SK-N-SH treated with all-trans-retinoic acid at 6 μM for 48 hours (cell line): ENCODE data around the gene FRMD4A.

Experiments used
- ATAC-seq: fragments of 200-7000 bp; cut with Tn5 transposase; 3 replicates; pipeline ENCODE4 v1.9.1; 2020; ENCODE audit warnings: mild to moderate bottlenecking, moderate library complexity
- ARNTL ChIP-seq: fragments of 450-650 bp; formaldehyde crosslinking; IDR thresholded peaks from 2 replicates; pipeline ENCODE4 v1.5.0; 2020; ENCODE audit warnings: low read depth, mild to moderate bottlenecking, moderate library complexity, borderline replicate concordance
- BACH2 ChIP-seq: fragments of 250-450 bp; sonication (Bioruptor Pico); IDR thresholded peaks from 2 replicates; pipeline ENCODE4 v1.9.0; 2021; ENCODE audit warnings: mild to moderate bottlenecking, borderline replicate concordance
- CREB5 ChIP-seq: fragments of 250-450 bp; sonication (Bioruptor Pico); IDR thresholded peaks from 2 replicates; pipeline ENCODE4 v1.5.1; 2020; ENCODE audit warnings: low read depth, mild to moderate bottlenecking, moderate library complexity
- CSDC2 ChIP-seq: fragments of 250-450 bp; sonication (Bioruptor Pico); IDR thresholded peaks from 2 replicates; pipeline ENCODE4 v1.5.0; 2020; ENCODE audit warnings: mild to moderate bottlenecking, moderate library complexity
- CSRNP3 ChIP-seq: fragments of 250-450 bp; sonication (Bioruptor Pico); IDR thresholded peaks from 2 replicates; pipeline ENCODE4 v1.5.1; 2021; ENCODE audit warnings: mild to moderate bottlenecking, moderate library complexity
- ESRRG ChIP-seq: fragments of 250-450 bp; sonication (Bioruptor Pico); IDR thresholded peaks from 2 replicates; pipeline ENCODE4 v1.6.1; 2021; ENCODE audit warnings: mild to moderate bottlenecking
- GLIS3 ChIP-seq: fragments of 250-450 bp; sonication (Bioruptor Pico); IDR thresholded peaks from 2 replicates; pipeline ENCODE4 v1.5.0; 2020; ENCODE audit warnings: mild to moderate bottlenecking, moderate library complexity
- ISL1 ChIP-seq: fragments of 250-450 bp; sonication (Bioruptor Pico); IDR thresholded peaks from 2 replicates; pipeline ENCODE4 v2.1.2; 2022; ENCODE audit warnings: mild to moderate bottlenecking, moderate library complexity
- OSR1 ChIP-seq: fragments of 250-450 bp; sonication (Bioruptor Pico); IDR thresholded peaks from 2 replicates; pipeline ENCODE4 v1.8.0; 2022; ENCODE audit warnings: moderate library complexity, mild to moderate bottlenecking, inconsistent platforms
- POU6F1 ChIP-seq: fragments of 250-450 bp; sonication (Bioruptor Pico); IDR thresholded peaks from 2 replicates; pipeline ENCODE4 v1.8.0; 2021; ENCODE audit warnings: low read depth, mild to moderate bottlenecking, moderate library complexity, borderline replicate concordance
- PPARA ChIP-seq: fragments of 250-450 bp; sonication (Bioruptor Pico); IDR thresholded peaks from 2 replicates; pipeline ENCODE4 v1.5.0; 2020; ENCODE audit warnings: mild to moderate bottlenecking, borderline replicate concordance
- RARB ChIP-seq: fragments of 250-450 bp; sonication (Bioruptor Pico); IDR thresholded peaks from 2 replicates; pipeline ENCODE4 v1.8.0; 2021; ENCODE audit warnings: mild to moderate bottlenecking, moderate library complexity
- SNAI2 ChIP-seq: fragments of 250-450 bp; sonication (Bioruptor Pico); IDR thresholded peaks from 2 replicates; pipeline ENCODE4 v1.5.0; 2020; ENCODE audit warnings: mild to moderate bottlenecking, moderate library complexity
- TCF4 ChIP-seq: fragments of 250-450 bp; sonication (Bioruptor Pico); IDR thresholded peaks from 2 replicates; pipeline ENCODE4 v1.8.0; 2021; ENCODE audit warnings: mild to moderate bottlenecking, moderate library complexity, borderline replicate concordance
- TOX ChIP-seq: fragments of 250-450 bp; sonication (Bioruptor Pico); IDR thresholded peaks from 2 replicates; pipeline ENCODE4 v1.8.0; 2021; ENCODE audit warnings: mild to moderate bottlenecking, moderate library complexity, borderline replicate concordance
- TSHZ2 ChIP-seq: fragments of 250-450 bp; sonication (Bioruptor Pico); IDR thresholded peaks from 2 replicates; pipeline ENCODE4 v1.5.0; 2020; ENCODE audit warnings: mild to moderate bottlenecking, moderate library complexity
- ZC3H10 ChIP-seq: fragments of 250-450 bp; sonication (Bioruptor Pico); IDR thresholded peaks from 2 replicates; pipeline ENCODE4 v1.5.1; 2021; ENCODE audit warnings: mild to moderate bottlenecking, moderate library complexity
- ZFP3 ChIP-seq: fragments of 250-450 bp; sonication (Bioruptor Pico); IDR thresholded peaks from 2 replicates; pipeline ENCODE4 v1.5.0; 2020; ENCODE audit warnings: mild to moderate bottlenecking, moderate library complexity
- ZFP30 ChIP-seq: fragments of 450-650 bp; formaldehyde crosslinking; IDR thresholded peaks from 2 replicates; pipeline ENCODE4 v1.5.0; 2022; ENCODE audit warnings: mild to moderate bottlenecking, moderate library complexity
- ZNF565 ChIP-seq: fragments of 450-650 bp; formaldehyde crosslinking; conservative IDR thresholded peaks from 2 replicates; pipeline ENCODE4 v1.5.0; 2020; ENCODE audit warnings: low read depth, mild to moderate bottlenecking, moderate library complexity
- ZNF70 ChIP-seq: fragments of 450-650 bp; formaldehyde crosslinking; IDR thresholded peaks from 2 replicates; pipeline ENCODE4 v1.5.0; 2020; ENCODE audit warnings: mild to moderate bottlenecking, moderate library complexity
- ZNF8 ChIP-seq: fragments of 450-650 bp; formaldehyde crosslinking; IDR thresholded peaks from 2 replicates; pipeline ENCODE4 v1.5.0; 2020; ENCODE audit warnings: mild to moderate bottlenecking, moderate library complexity

FRMD4A gene

GRCh38 chr10:13909516-13910258 lies 421.0 kb downstream of the FRMD4A start:
- no peak for ATAC-seq
- TF ChIP-seq ZFP3 (CRISPR knock-in tag) (no peak), ZNF8 (CRISPR knock-in tag) (no peak), ZC3H10 (CRISPR knock-in tag) (no peak), CSRNP3 (no peak), ZNF70 (no peak), ARNTL (CRISPR knock-in tag) (no peak), RARB (no peak), GLIS3 (CRISPR knock-in tag) (no peak), BACH2 (CRISPR knock-in tag) (no peak)
- TF ChIP-seq, all 23 proteins: peak for 0

GRCh38 chr10:13908475-13908874 lies 422.2 kb downstream of the FRMD4A start:
- TF ChIP-seq ISL1 (CRISPR knock-in tag) (no peak), PPARA (CRISPR knock-in tag) (no peak), CSRNP3 (no peak)
- TF ChIP-seq, all 23 proteins: peak for 0
- ATAC-seq, result no peak

- TF ChIP-seq TCF4 (CRISPR knock-in tag), result no peak
- TF ChIP-seq ESRRG (CRISPR knock-in tag), result no peak
- TF ChIP-seq ZFP3 (CRISPR knock-in tag), result no peak
- TF ChIP-seq ARNTL (CRISPR knock-in tag), result no peak
- TF ChIP-seq ZNF70, result no peak
- TF ChIP-seq CSRNP3, result no peak
- no peak for TF ChIP-seq TSHZ2 (CRISPR knock-in tag)
- TF ChIP-seq ISL1 (CRISPR knock-in tag), result no peak
Observed at GRCh38 chr10:13907570-13907969, 423.2 kb downstream of the FRMD4A start.

GRCh38 chr10:13905281-13905680 lies 425.4 kb downstream of the FRMD4A start:
- ATAC-seq, result no peak
- TF ChIP-seq ZFP30 (CRISPR knock-in tag), result no peak
- no peak for TF ChIP-seq ZFP3 (CRISPR knock-in tag)
- TF ChIP-seq OSR1, result no peak
- no peak for TF ChIP-seq ZC3H10 (CRISPR knock-in tag)
- no peak for TF ChIP-seq TOX (CRISPR knock-in tag)
- TF ChIP-seq GLIS3 (CRISPR knock-in tag), result no peak
- no peak for TF ChIP-seq ISL1 (CRISPR knock-in tag)
- TF ChIP-seq ZNF565 (CRISPR knock-in tag), result no peak
- no peak for TF ChIP-seq CSRNP3
- TF ChIP-seq SNAI2 (CRISPR knock-in tag), result no peak
- no peak for TF ChIP-seq RARB
- TF ChIP-seq PPARA (CRISPR knock-in tag), result no peak
- no peak for TF ChIP-seq CREB5 (CRISPR knock-in tag)
- TF ChIP-seq CSDC2 (CRISPR knock-in tag), result no peak
- TF ChIP-seq ZNF70, result no peak
- no peak for TF ChIP-seq POU6F1 (CRISPR knock-in tag)
- no peak for TF ChIP-seq ZNF8 (CRISPR knock-in tag)
- TF ChIP-seq TCF4 (CRISPR knock-in tag), result no peak

More at GRCh38 chr10:13907570-13907969, 423.2 kb downstream of the FRMD4A start:
- ATAC-seq, result no peak
